Measurements from ENCODE around the gene NXPH1.

NXPH1 gene

DNA sequence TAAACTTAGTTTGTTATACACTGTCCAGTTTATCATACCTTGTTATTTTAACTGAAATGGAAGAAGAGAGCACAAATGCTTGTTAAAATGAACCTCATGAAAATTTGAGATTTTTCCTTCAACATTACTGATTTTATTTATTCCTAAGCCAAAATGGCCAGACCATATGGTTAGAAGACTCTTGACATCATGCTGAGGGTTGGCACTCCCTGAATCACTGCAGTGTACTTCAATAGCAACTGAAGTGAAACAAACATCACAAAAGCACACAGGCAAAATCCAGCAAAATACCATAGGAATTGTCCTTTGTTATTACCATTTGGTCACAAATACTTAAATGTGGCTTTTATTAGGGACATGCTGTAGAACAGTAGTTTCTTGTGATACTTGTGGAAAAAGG, 347.8 kb downstream of the NXPH1 start:
- TF ChIP-seq, protein P1, sequence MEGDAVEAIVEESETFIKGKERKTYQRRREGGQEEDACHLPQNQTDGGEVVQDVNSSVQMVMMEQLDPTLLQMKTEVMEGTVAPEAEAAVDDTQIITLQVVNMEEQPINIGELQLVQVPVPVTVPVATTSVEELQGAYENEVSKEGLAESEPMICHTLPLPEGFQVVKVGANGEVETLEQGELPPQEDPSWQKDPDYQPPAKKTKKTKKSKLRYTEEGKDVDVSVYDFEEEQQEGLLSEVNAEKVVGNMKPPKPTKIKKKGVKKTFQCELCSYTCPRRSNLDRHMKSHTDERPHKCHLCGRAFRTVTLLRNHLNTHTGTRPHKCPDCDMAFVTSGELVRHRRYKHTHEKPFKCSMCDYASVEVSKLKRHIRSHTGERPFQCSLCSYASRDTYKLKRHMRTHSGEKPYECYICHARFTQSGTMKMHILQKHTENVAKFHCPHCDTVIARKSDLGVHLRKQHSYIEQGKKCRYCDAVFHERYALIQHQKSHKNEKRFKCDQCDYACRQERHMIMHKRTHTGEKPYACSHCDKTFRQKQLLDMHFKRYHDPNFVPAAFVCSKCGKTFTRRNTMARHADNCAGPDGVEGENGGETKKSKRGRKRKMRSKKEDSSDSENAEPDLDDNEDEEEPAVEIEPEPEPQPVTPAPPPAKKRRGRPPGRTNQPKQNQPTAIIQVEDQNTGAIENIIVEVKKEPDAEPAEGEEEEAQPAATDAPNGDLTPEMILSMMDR (IDR thresholded peaks at IDR 0.05; ENCODE audit: low read depth, low read length, missing control alignments), result no peak
- DNase-seq (ENCODE audit: low read depth), result no peak
- no peak overlapping the region for H3K4me3 ChIP-seq (ENCODE audit: low read depth, low read length)

DNA sequence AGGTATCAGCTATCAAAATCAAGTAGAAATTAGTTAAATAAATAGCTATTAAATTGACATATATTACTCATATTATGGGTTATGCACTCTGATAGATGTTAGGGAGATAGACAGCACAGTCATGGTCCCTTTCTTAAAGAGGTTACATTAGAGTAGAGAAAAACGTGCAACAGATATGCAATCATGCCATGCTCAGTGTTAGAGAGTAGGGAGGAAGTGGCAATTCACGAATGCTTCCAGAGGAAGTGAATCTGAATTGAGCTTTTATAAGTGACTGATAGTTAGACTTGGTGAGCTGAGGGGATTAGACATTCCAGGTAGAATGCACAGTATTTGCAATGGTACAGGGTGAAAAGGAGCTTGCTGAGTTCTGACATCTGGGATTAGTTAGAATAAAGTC, 349.8 kb downstream of the NXPH1 start:
- TF ChIP-seq, protein P1 (IDR thresholded peaks at IDR 0.05; ENCODE audit: low read depth, low read length, missing control alignments), result no peak
- H3K4me3 ChIP-seq (ENCODE audit: low read depth, low read length), result no peak overlapping the region
- DNase-seq (ENCODE audit: low read depth), result no peak

DNA sequence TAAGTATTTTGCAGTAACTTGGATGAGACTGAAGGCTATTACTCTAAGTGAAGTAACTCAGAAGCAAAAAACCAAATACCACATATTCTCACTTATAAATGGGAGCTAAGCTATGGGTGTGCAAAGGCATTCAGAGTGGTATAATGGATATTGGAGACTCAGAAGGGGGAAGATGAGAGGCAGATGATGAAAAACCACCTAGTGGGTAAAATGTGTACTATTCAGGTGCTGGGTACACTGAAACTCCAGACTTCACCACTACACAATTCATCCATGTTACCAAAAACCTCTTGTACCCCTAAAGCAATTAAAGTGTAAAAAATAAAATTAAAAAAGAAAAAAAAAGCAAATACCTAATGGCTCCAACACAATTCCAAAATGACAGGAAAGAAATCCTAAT, 351.7 kb downstream of the NXPH1 start:
- TF ChIP-seq, protein P1 (IDR thresholded peaks at IDR 0.05; ENCODE audit: low read depth, low read length, missing control alignments), result no peak
- no peak for DNase-seq (ENCODE audit: low read depth)
- no peak overlapping the region for H3K4me3 ChIP-seq (ENCODE audit: low read depth, low read length)

DNA sequence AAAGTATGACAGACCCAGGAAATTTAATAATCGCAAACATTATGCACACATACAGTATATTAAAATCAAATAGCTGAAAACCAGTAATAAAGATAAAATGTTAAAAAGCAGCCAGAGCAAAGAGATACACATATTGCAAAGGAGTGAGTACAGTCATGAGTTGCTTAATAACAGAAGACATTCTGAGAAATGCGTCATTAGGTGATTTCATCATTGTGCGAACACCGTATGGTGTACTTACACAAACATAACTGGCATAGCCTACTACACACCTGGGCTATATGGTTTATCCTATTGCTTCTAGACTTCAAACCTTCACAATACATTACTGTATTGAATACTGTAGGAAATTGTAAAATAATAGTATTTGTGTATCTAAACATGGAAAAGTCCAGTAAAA, 367.6 kb downstream of the NXPH1 start:
- no peak overlapping the region for H3K4me3 ChIP-seq (ENCODE audit: low read depth, low read length)
- DNase-seq (ENCODE audit: low read depth), result no peak
- TF ChIP-seq, protein P1 (IDR thresholded peaks at IDR 0.05; ENCODE audit: low read depth, low read length, missing control alignments), result no peak

Data from GM12864 (cell line).